LNCAP (cell line): ENCODE data around the gene GABRB2.

ENCODE experiments used
- CTCF ChIP-seq: fragments of 450-650 bp; IDR thresholded peaks from 2 replicates; pipeline ENCODE4 v1.5.1; 2017; ENCODE audit warnings: mild to moderate bottlenecking

Gene GABRB2

GRCh38 chr5:161358446-161358845, 188.1 kb downstream of the GABRB2 start:
- TF ChIP-seq CTCF = no peak

- no peak for TF ChIP-seq CTCF
Observed at GRCh38 chr5:161344234-161344633, 202.3 kb downstream of the GABRB2 start.

- no peak for TF ChIP-seq CTCF
Observed at GRCh38 chr5:161342886-161343285, 203.6 kb downstream of the GABRB2 start.

- TF ChIP-seq CTCF = no peak
Observed at GRCh38 chr5:161340012-161340411, 206.5 kb downstream of the GABRB2 start.

- TF ChIP-seq CTCF = no peak
Observed at GRCh38 chr5:161333194-161333880, 213.2 kb downstream of the GABRB2 start.

GRCh38 chr5:161332343-161332742, 214.2 kb downstream of the GABRB2 start:
- TF ChIP-seq CTCF = no peak

- TF ChIP-seq CTCF = no peak
Observed at GRCh38 chr5:161314033-161314432, 232.5 kb downstream of the GABRB2 start.

GRCh38 chr5:161312882-161313281, 233.6 kb downstream of the GABRB2 start:
- TF ChIP-seq CTCF = no peak
